ENCODE measurements around the gene NEDD9. TPM values are rescaled to one million over a fixed set of nuclear protein-coding genes. Genes with fewer than 3 reads are reported as not detected.

Gene NEDD9
- polyA plus RNA-seq, 1 of the 3 experiments (the other 2 are of a cell fraction): 7.4 TPM

- ChIA-PET POLR2A (no interaction called here), CTCF (interaction anchor here (0.6 to 2.1 kb wide), 4 partner anchors 22 to 385 kb away, joined by 3 to 9 read pairs (median 3); no protein-coding TSS in a partner anchor)
- DNase-seq: no peak
- Histone ChIP-seq H3K27me3 (ENCODE audit: insufficient read depth) (no peaks in the 10 kb centered on the region), H3K9me3 (no peaks in the 10 kb centered on the region), H3F3A (replicated peaks; ENCODE audit: insufficient read depth) (peaks cover 18% of the 10 kb centered on the region), H3K36me3 (replicated peaks in 1 of 2; ENCODE audit: control insufficient read depth in 1 of 2, insufficient read depth in 2 of 2, low read length in 1 of 2) (peaks cover 41 to 56% of the 10 kb centered on the region in 2 experiments), H2AFZ (ENCODE audit: low read depth) (no peak overlapping the region), H3K4me2 (no peak overlapping the region), H3K27ac (ENCODE audit: low read depth in 2 of 2, low read length in 1 of 2) (no peak overlapping the region), H3K9ac (no peak overlapping the region), H4K20me1 (ENCODE audit: insufficient read depth) (no peaks in the 10 kb centered on the region), H3K9me2 (no peaks in the 10 kb centered on the region), H3K79me2 (ENCODE audit: insufficient read depth) (peaks cover 50% of the 10 kb centered on the region; the same call in 1 of the 2 replicates), H3K4me3 (ENCODE audit: low read depth in 2 of 2, low read length in 1 of 2) (no peak overlapping the region), H3K4me1 (ENCODE audit: control insufficient read depth in 1 of 2, insufficient read depth in 2 of 2, low read depth in 1 of 2, low read length in 1 of 2) (peaks cover 4 to 13% of the 10 kb centered on the region in 2 experiments; a peak in 2 of 4 replicates)
- TF ChIP-seq CHD2 (IDR thresholded peaks at IDR 0.05; ENCODE audit: low read length, partially characterized antibody) (no peak), TCF12 (IDR thresholded peaks at IDR 0.05) (no peak), POLR2AphosphoS5 (IDR thresholded peaks at IDR 0.05; ENCODE audit: low read depth, low read length) (no peak), FOSL2 (IDR thresholded peaks at IDR 0.05; ENCODE audit: borderline replicate concordance, low read depth) (no peak), RAD21 (IDR thresholded peaks at IDR 0.05; ENCODE audit: low read length) (no peak), RXRA (IDR thresholded peaks at IDR 0.05; ENCODE audit: borderline replicate concordance, low read depth) (no peak), TAF1 (IDR thresholded peaks at IDR 0.05; ENCODE audit: borderline replicate concordance, low read depth, low read length) (no peak), NFIC (IDR thresholded peaks at IDR 0.05; ENCODE audit: borderline replicate concordance) (no peak), YY1 (IDR thresholded peaks at IDR 0.05; ENCODE audit: low read depth) (no peak), EP300 (IDR thresholded peaks at IDR 0.05; ENCODE audit: borderline replicate concordance in 1 of 2, low read depth in 1 of 2, low read length in 1 of 2) (no peak), FOXM1 (IDR thresholded peaks at IDR 0.05; ENCODE audit: low read depth) (no peak), FOXJ3 (CRISPR knock-in tag; IDR thresholded peaks at IDR 0.05) (no peak), REST (IDR thresholded peaks at IDR 0.05; ENCODE audit: low read depth, low read length) (no peak), MEF2A (IDR thresholded peaks at IDR 0.05; ENCODE audit: borderline replicate concordance, low read depth) (no peak), MAX (IDR thresholded peaks at IDR 0.05; ENCODE audit: low read depth) (no peak), SIN3A (IDR thresholded peaks at IDR 0.05; ENCODE audit: borderline replicate concordance, low read depth, low read length) (no peak), RFX5 (IDR thresholded peaks at IDR 0.05; ENCODE audit: low read length) (no peak), MXI1 (IDR thresholded peaks at IDR 0.05; ENCODE audit: low read depth, low read length) (no peak), SMC3 (IDR thresholded peaks at IDR 0.05; ENCODE audit: low read depth, low read length) (no peak), IRF3 (IDR thresholded peaks at IDR 0.05; ENCODE audit: low read depth, low read length) (no peak)
- WGBS (ENCODE audit: low lambda C conversion rate): 97% methylated on average over 18 of the region's 20 CpGs
Observed at GRCh38 chr6:11190625-11191245, 41.7 kb downstream of the NEDD9 start.
